Measurements from ENCODE around the gene RAB31.
A peak's percentile ranks its signal among the peaks of the same experiment; 100 is the strongest.

The RAB31 gene

GRCh38 chr18:9719421-9719981 lies 11.4 kb downstream of the RAB31 start (continued):
- TF ChIP-seq AEBP2 (tag by site-specific recombination; IDR thresholded peaks at IDR 0.05; ENCODE audit: borderline replicate concordance) (no peak), GLIS1 (tag by site-specific recombination; IDR thresholded peaks at IDR 0.05) (peak; percentile 69), ZNF626 (tag by site-specific recombination; IDR thresholded peaks at IDR 0.05) (no peak), ZNF704 (tag by site-specific recombination; IDR thresholded peaks at IDR 0.05) (no peak), ZNF664 (tag by site-specific recombination; IDR thresholded peaks at IDR 0.05) (peak; percentile 87), ZNF843 (tag by site-specific recombination; IDR thresholded peaks at IDR 0.05) (no peak), ZNF776 (tag by site-specific recombination; IDR thresholded peaks at IDR 0.05; ENCODE audit: borderline replicate concordance) (no peak), ZNF768 (tag by site-specific recombination; IDR thresholded peaks at IDR 0.05) (no peak), FEZF1 (tag by site-specific recombination; IDR thresholded peaks at IDR 0.05) (peak; percentile 89), ZNF701 (tag by site-specific recombination; IDR thresholded peaks at IDR 0.05) (no peak), HOXC10 (CRISPR knock-in tag; IDR thresholded peaks at IDR 0.05) (no peak), ZNF280D (tag by site-specific recombination; IDR thresholded peaks at IDR 0.05) (peak; percentile 34; the same call in 1 of the 2 replicates), ZNF223 (tag by site-specific recombination; IDR thresholded peaks at IDR 0.05) (0 out of 2 replicates have a peak, but pooled peaks have one; percentile 55), ZSCAN4 (tag by site-specific recombination; IDR thresholded peaks at IDR 0.05) (no peak), ZNF561 (tag by site-specific recombination; IDR thresholded peaks at IDR 0.05; ENCODE audit: borderline replicate concordance) (no peak), ZFHX2 (tag by site-specific recombination; conservative IDR thresholded peaks at IDR 0.05) (peak; percentile 79), ZBTB44 (tag by site-specific recombination; IDR thresholded peaks at IDR 0.05) (no peak), MYNN (tag by site-specific recombination; IDR thresholded peaks at IDR 0.05; ENCODE audit: borderline replicate concordance) (no peak), ZNF202 (tag by site-specific recombination; IDR thresholded peaks at IDR 0.05; ENCODE audit: borderline replicate concordance) (no peak), ZNF398 (tag by site-specific recombination; IDR thresholded peaks at IDR 0.05) (peak; percentile 70), EGR2 (tag by site-specific recombination; IDR thresholded peaks at IDR 0.05; ENCODE audit: low read depth) (peak; percentile 64; the same call in 1 of the 2 replicates), ZNF777 (tag by site-specific recombination; IDR thresholded peaks at IDR 0.05; ENCODE audit: borderline replicate concordance) (no peak), SCRT1 (tag by site-specific recombination; IDR thresholded peaks at IDR 0.05; ENCODE audit: borderline replicate concordance) (no peak), ZNF426 (tag by site-specific recombination; IDR thresholded peaks at IDR 0.05) (no peak), ZNF138 (tag by site-specific recombination; IDR thresholded peaks at IDR 0.05; ENCODE audit: borderline replicate concordance) (no peak), ZNF2 (tag by site-specific recombination; IDR thresholded peaks at IDR 0.05) (no peak), ZBTB48 (tag by site-specific recombination; IDR thresholded peaks at IDR 0.05) (0 out of 2 replicates have a peak, but pooled peaks have one; percentile 25), SALL2 (tag by site-specific recombination; IDR thresholded peaks at IDR 0.05; ENCODE audit: borderline replicate concordance) (no peak)
